Esophagus squamous epithelium (tissue), 4 donors: Measurements from ENCODE around the gene FHIT.

Source experiments
- CTCF ChIP-seq, 6 experiments: fragments of 450-650 bp in 4 of 6; fragments of 200-600 bp in 2 of 6; sonication (generic) in 2 of 6; IDR thresholded peaks; one replicate each; pipeline ENCODE4 v1.5.1; 2016 to 2019; ENCODE audit warnings: antibody characterized with exemption in 6 of 6, mild to moderate bottlenecking in 4 of 6, moderate library complexity in 4 of 6
- POLR2A ChIP-seq, 4 donors: fragments of 450-650 bp; IDR thresholded peaks; one replicate each; pipeline ENCODE4 v1.6.1; 2017; ENCODE audit warnings: antibody characterized with exemption in 4 of 4, mild to moderate bottlenecking in 4 of 4, moderate library complexity in 3 of 4

- TF ChIP-seq POLR2A (IDR thresholded peaks at IDR 0.05) = no peak
- no peak for TF ChIP-seq CTCF (IDR thresholded peaks at IDR 0.05)
Measured at GRCh38 chr3:59936472-59936871, 1314.8 kb downstream of the FHIT start.
